GM23338 (cell line): Measurements from ENCODE around the gene ARPP21. TPM values are rescaled to one million over a fixed set of nuclear protein-coding genes. Genes with fewer than 3 reads are reported as not detected.

ENCODE experiments used
- ATAC-seq: fragments of 200-7000 bp; cut with Tn5 transposase; 3 replicates; pipeline ENCODE4 v1.9.1; 2020
- DNase-seq: peaks from one replicate; pipeline ENCODE4 v3.0.0-alpha.2; 2015; ENCODE audit warnings: low spot score
- H2AFZ ChIP-seq: fragments of 200-600 bp; sonication (generic); 2 replicates; pipeline ENCODE4 v1.8.0; 2016; ENCODE audit warnings: antibody characterized with exemption, mild to moderate bottlenecking, moderate library complexity
- H3F3A ChIP-seq: fragments of 200-600 bp; sonication (generic); replicated peaks from 2 replicates; pipeline ENCODE4 v1.8.0; 2017; ENCODE audit warnings: antibody characterized with exemption, mixed run types, low read depth
- H3K27ac ChIP-seq: fragments of 200-600 bp; sonication (generic); 2 replicates; pipeline ENCODE4 v1.6.1; 2016; ENCODE audit warnings: low read depth
- H3K27me3 ChIP-seq: fragments of 200-600 bp; sonication (generic); 2 replicates; pipeline ENCODE4 v1.8.0; 2016; ENCODE audit warnings: mild to moderate bottlenecking, mixed run types, moderate library complexity; ENCODE audit not compliant: insufficient read depth
- H3K36me3 ChIP-seq: fragments of 200-600 bp; sonication (generic); 2 replicates; pipeline ENCODE4 v1.8.0; 2016; ENCODE audit warnings: mild to moderate bottlenecking; ENCODE audit not compliant: insufficient read depth
- H3K4me1 ChIP-seq: fragments of 200-600 bp; sonication (generic); 2 replicates; pipeline ENCODE4 v1.8.0; 2016; ENCODE audit warnings: mild to moderate bottlenecking, moderate library complexity; ENCODE audit not compliant: insufficient read depth
- H3K4me2 ChIP-seq: fragments of 200-600 bp; sonication (generic); 2 replicates; pipeline ENCODE4 v1.7.1; 2017; ENCODE audit warnings: mixed run types
- H3K4me3 ChIP-seq: fragments of 200-600 bp; sonication (generic); 2 replicates; pipeline ENCODE4 v1.6.1; 2016; ENCODE audit warnings: mixed run types
- H3K79me2 ChIP-seq: fragments of 200-600 bp; sonication (generic); replicated peaks from 2 replicates; pipeline ENCODE4 v1.8.0; 2017; ENCODE audit warnings: mild to moderate bottlenecking; ENCODE audit not compliant: insufficient read depth
- H3K9me2 ChIP-seq: fragments of 200-600 bp; sonication (generic); 2 replicates; pipeline ENCODE4 v1.8.0; 2017; ENCODE audit not compliant: insufficient read depth
- H4K20me1 ChIP-seq: fragments of 200-600 bp; sonication (generic); replicated peaks from 2 replicates; pipeline ENCODE4 v1.8.0; 2017; ENCODE audit warnings: mild to moderate bottlenecking; ENCODE audit not compliant: insufficient read depth
- H3K27ac Mint-ChIP-seq: 2 replicates; pipeline ENCODE4 v1.8.0; 2020; ENCODE audit warnings: inconsistent platforms, mild to moderate bottlenecking, moderate library complexity, mixed read lengths
- H3K27me3 Mint-ChIP-seq: 3 replicates; pipeline ENCODE4 v1.8.0; 2022; ENCODE audit warnings: low read depth, mild to moderate bottlenecking, moderate library complexity, mixed read lengths, inconsistent platforms; ENCODE audit not compliant: insufficient read depth, poor library complexity
- H3K36me3 Mint-ChIP-seq: 3 replicates; pipeline ENCODE4 v1.8.0; 2021; ENCODE audit warnings: low read depth, mild to moderate bottlenecking, inconsistent platforms, moderate library complexity, mixed read lengths
- H3K4me1 Mint-ChIP-seq: 3 replicates; pipeline ENCODE4 v1.8.0; 2020; ENCODE audit warnings: mild to moderate bottlenecking, inconsistent platforms, mixed read lengths
- H3K4me3 Mint-ChIP-seq: 3 replicates; pipeline ENCODE4 v1.8.0; 2021; ENCODE audit warnings: moderate library complexity, mild to moderate bottlenecking, inconsistent platforms, mixed read lengths
- H3K9me3 Mint-ChIP-seq: 3 replicates; pipeline ENCODE4 v1.8.0; 2020; ENCODE audit warnings: moderate library complexity, mild to moderate bottlenecking, inconsistent platforms, mixed read lengths
- CREB1 ChIP-seq: fragments of 250-450 bp; sonication (Bioruptor Pico); IDR thresholded peaks from 2 replicates; pipeline ENCODE4 v1.5.0; 2020; ENCODE audit warnings: low read depth, mild to moderate bottlenecking, moderate library complexity
- EZH2 ChIP-seq: fragments of 200-600 bp; sonication (generic); IDR thresholded peaks from one replicate; pipeline ENCODE4 v1.8.0; 2017; ENCODE audit warnings: antibody characterized with exemption, mild to moderate bottlenecking, low read depth; ENCODE audit not compliant: unreplicated experiment
- EZH2phosphoT487 ChIP-seq: fragments of 200-600 bp; sonication (generic); IDR thresholded peaks from one replicate; pipeline ENCODE4 v1.8.1; 2018; ENCODE audit warnings: antibody characterized with exemption; ENCODE audit not compliant: unreplicated experiment
- JUNB ChIP-seq: IDR thresholded peaks from one replicate; pipeline ENCODE4 v1.6.1; 2016; ENCODE audit warnings: antibody characterized with exemption; ENCODE audit not compliant: unreplicated experiment
- NANOG ChIP-seq: IDR thresholded peaks from 2 replicates; pipeline ENCODE4 v1.6.1; 2016; ENCODE audit warnings: antibody characterized with exemption, borderline replicate concordance
- POLR2AphosphoS5 ChIP-seq: IDR thresholded peaks from 2 replicates; pipeline ENCODE4 v1.6.1; 2016; ENCODE audit warnings: antibody characterized with exemption, low read depth
- STAT1 ChIP-seq: IDR thresholded peaks from one replicate; pipeline ENCODE4 v1.6.1; 2016; ENCODE audit warnings: antibody characterized with exemption; ENCODE audit not compliant: unreplicated experiment
- ZNF114 ChIP-seq: fragments of 250-450 bp; sonication (Bioruptor Pico); IDR thresholded peaks from 2 replicates; pipeline ENCODE4 v1.5.0; 2020; ENCODE audit warnings: mild to moderate bottlenecking, moderate library complexity
- ZNF331 ChIP-seq: fragments of 250-450 bp; sonication (Bioruptor Pico); IDR thresholded peaks from 2 replicates; pipeline ENCODE4 v1.5.0; 2020; ENCODE audit warnings: low read depth, mild to moderate bottlenecking, moderate library complexity
- polyA plus RNA-seq: library from polyadenylated mRNA; unstranded; fragments of >200 nt; fragmentation: Nextera tagmentation; extraction: Ambion mirVana; gene quantifications from 2 replicates; pipeline ENCODE4 v1.2.1, GENCODE V29; 2016
- total RNA-seq: library from RNA; depleted of rRNA; stranded (reverse); fragments of >200 nt; shearing (Covaris generic); gene quantifications from 2 replicates; pipeline ENCODE4 v1.2.3, GENCODE V29; 2014
- TF ChIP-seq, protein P1 (sequence below): fragments of 250-450 bp; sonication (Bioruptor Pico); IDR thresholded peaks from 2 replicates; pipeline ENCODE4 v1.5.0; 2020; ENCODE audit warnings: mild to moderate bottlenecking, moderate library complexity
- TF ChIP-seq, protein P2 (sequence below), 2 experiments: fragments of 200-600 bp in 1 of 2; sonication (generic) in 1 of 2; conservative IDR thresholded peaks; 2 replicates each; pipeline versions ENCODE4 v1.5.1 to v1.6.1; 2016 to 2017; ENCODE audit warnings: antibody characterized with exemption in 2 of 2, low read depth in 2 of 2, mild to moderate bottlenecking in 2 of 2, moderate library complexity in 1 of 2
- TF ChIP-seq, protein P3 (sequence below): IDR thresholded peaks from 2 replicates; pipeline ENCODE4 v1.6.1; 2016; ENCODE audit warnings: antibody characterized with exemption
- TF ChIP-seq, protein P4 (sequence below): IDR thresholded peaks from one replicate; pipeline ENCODE4 v1.6.1; 2018; ENCODE audit warnings: antibody characterized with exemption; ENCODE audit not compliant: unreplicated experiment

Gene ARPP21
- total and polyA plus RNA-seq, 2 experiments from 2014 or later = not detected

DNA sequence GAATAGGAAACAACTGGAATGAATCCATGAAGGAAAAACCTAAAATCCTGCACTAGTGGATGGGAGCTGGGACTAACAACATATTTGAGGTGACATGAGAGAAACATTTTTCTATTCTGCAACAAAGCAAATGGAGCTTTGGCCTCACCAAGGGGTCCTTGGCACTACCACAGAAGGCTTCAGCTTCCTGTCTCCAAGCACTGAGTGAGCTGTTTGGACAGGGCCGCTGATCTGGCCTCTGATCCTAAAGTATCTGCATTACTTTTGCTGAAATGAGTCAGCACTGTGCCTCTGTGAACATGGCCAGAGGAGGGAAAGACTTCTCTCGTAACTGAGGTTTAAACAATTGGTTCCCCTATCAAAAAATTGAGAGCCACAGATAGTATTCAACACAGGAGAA lies 9.0 kb downstream of the ARPP21 start:
- no peak overlapping the region for H3K4me3 ChIP-seq
- no peak overlapping the region for H3K4me2 ChIP-seq
- H3K4me3 Mint-ChIP-seq = no peak overlapping the region
- H3K4me1 Mint-ChIP-seq = peaks cover 3% of the 10 kb centered on the region; the same call in 2 of the 3 replicates
- no peaks in the 10 kb centered on the region for H3K9me2 ChIP-seq
- TF ChIP-seq CREB1 (CRISPR knock-in tag) (no peak), ZNF331 (no peak), ZNF114 (CRISPR knock-in tag) (no peak), JUNB (no peak), STAT1 (no peak), POLR2AphosphoS5 (no peak), EZH2phosphoT487 (no peak), NANOG (no peak), EZH2 (no peak)
- TF ChIP-seq, protein P1, sequence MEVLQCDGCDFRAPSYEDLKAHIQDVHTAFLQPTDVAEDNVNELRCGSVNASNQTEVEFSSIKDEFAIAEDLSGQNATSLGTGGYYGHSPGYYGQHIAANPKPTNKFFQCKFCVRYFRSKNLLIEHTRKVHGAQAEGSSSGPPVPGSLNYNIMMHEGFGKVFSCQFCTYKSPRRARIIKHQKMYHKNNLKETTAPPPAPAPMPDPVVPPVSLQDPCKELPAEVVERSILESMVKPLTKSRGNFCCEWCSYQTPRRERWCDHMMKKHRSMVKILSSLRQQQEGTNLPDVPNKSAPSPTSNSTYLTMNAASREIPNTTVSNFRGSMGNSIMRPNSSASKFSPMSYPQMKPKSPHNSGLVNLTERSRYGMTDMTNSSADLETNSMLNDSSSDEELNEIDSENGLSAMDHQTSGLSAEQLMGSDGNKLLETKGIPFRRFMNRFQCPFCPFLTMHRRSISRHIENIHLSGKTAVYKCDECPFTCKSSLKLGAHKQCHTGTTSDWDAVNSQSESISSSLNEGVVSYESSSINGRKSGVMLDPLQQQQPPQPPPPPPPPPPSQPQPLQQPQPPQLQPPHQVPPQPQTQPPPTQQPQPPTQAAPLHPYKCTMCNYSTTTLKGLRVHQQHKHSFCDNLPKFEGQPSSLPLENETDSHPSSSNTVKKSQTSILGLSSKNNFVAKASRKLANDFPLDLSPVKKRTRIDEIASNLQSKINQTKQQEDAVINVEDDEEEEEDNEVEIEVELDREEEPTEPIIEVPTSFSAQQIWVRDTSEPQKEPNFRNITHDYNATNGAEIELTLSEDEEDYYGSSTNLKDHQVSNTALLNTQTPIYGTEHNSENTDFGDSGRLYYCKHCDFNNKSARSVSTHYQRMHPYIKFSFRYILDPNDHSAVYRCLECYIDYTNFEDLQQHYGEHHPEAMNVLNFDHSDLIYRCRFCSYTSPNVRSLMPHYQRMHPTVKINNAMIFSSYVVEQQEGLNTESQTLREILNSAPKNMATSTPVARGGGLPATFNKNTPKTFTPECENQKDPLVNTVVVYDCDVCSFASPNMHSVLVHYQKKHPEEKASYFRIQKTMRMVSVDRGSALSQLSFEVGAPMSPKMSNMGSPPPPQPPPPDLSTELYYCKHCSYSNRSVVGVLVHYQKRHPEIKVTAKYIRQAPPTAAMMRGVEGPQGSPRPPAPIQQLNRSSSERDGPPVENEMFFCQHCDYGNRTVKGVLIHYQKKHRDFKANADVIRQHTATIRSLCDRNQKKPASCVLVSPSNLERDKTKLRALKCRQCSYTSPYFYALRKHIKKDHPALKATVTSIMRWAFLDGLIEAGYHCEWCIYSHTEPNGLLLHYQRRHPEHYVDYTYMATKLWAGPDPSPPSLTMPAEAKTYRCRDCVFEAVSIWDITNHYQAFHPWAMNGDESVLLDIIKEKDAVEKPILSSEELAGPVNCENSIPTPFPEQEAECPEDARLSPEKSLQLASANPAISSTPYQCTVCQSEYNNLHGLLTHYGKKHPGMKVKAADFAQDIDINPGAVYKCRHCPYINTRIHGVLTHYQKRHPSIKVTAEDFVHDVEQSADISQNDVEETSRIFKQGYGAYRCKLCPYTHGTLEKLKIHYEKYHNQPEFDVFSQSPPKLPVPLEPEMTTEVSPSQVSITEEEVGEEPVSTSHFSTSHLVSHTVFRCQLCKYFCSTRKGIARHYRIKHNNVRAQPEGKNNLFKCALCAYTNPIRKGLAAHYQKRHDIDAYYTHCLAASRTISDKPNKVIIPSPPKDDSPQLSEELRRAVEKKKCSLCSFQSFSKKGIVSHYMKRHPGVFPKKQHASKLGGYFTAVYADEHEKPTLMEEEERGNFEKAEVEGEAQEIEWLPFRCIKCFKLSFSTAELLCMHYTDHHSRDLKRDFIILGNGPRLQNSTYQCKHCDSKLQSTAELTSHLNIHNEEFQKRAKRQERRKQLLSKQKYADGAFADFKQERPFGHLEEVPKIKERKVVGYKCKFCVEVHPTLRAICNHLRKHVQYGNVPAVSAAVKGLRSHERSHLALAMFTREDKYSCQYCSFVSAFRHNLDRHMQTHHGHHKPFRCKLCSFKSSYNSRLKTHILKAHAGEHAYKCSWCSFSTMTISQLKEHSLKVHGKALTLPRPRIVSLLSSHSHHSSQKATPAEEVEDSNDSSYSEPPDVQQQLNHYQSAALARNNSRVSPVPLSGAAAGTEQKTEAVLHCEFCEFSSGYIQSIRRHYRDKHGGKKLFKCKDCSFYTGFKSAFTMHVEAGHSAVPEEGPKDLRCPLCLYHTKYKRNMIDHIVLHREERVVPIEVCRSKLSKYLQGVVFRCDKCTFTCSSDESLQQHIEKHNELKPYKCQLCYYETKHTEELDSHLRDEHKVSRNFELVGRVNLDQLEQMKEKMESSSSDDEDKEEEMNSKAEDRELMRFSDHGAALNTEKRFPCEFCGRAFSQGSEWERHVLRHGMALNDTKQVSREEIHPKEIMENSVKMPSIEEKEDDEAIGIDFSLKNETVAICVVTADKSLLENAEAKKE (CRISPR knock-in tag) = no peak
- TF ChIP-seq, protein P2, sequence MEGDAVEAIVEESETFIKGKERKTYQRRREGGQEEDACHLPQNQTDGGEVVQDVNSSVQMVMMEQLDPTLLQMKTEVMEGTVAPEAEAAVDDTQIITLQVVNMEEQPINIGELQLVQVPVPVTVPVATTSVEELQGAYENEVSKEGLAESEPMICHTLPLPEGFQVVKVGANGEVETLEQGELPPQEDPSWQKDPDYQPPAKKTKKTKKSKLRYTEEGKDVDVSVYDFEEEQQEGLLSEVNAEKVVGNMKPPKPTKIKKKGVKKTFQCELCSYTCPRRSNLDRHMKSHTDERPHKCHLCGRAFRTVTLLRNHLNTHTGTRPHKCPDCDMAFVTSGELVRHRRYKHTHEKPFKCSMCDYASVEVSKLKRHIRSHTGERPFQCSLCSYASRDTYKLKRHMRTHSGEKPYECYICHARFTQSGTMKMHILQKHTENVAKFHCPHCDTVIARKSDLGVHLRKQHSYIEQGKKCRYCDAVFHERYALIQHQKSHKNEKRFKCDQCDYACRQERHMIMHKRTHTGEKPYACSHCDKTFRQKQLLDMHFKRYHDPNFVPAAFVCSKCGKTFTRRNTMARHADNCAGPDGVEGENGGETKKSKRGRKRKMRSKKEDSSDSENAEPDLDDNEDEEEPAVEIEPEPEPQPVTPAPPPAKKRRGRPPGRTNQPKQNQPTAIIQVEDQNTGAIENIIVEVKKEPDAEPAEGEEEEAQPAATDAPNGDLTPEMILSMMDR (conservative IDR thresholded peaks at IDR 0.05; ENCODE audit: low read depth in 2 of 2) = no peak
- TF ChIP-seq, protein P3, sequence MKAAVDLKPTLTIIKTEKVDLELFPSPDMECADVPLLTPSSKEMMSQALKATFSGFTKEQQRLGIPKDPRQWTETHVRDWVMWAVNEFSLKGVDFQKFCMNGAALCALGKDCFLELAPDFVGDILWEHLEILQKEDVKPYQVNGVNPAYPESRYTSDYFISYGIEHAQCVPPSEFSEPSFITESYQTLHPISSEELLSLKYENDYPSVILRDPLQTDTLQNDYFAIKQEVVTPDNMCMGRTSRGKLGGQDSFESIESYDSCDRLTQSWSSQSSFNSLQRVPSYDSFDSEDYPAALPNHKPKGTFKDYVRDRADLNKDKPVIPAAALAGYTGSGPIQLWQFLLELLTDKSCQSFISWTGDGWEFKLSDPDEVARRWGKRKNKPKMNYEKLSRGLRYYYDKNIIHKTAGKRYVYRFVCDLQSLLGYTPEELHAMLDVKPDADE = no peak
- TF ChIP-seq, protein P4, sequence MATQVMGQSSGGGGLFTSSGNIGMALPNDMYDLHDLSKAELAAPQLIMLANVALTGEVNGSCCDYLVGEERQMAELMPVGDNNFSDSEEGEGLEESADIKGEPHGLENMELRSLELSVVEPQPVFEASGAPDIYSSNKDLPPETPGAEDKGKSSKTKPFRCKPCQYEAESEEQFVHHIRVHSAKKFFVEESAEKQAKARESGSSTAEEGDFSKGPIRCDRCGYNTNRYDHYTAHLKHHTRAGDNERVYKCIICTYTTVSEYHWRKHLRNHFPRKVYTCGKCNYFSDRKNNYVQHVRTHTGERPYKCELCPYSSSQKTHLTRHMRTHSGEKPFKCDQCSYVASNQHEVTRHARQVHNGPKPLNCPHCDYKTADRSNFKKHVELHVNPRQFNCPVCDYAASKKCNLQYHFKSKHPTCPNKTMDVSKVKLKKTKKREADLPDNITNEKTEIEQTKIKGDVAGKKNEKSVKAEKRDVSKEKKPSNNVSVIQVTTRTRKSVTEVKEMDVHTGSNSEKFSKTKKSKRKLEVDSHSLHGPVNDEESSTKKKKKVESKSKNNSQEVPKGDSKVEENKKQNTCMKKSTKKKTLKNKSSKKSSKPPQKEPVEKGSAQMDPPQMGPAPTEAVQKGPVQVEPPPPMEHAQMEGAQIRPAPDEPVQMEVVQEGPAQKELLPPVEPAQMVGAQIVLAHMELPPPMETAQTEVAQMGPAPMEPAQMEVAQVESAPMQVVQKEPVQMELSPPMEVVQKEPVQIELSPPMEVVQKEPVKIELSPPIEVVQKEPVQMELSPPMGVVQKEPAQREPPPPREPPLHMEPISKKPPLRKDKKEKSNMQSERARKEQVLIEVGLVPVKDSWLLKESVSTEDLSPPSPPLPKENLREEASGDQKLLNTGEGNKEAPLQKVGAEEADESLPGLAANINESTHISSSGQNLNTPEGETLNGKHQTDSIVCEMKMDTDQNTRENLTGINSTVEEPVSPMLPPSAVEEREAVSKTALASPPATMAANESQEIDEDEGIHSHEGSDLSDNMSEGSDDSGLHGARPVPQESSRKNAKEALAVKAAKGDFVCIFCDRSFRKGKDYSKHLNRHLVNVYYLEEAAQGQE = no peak
- no peak for DNase-seq
- H3K36me3 Mint-ChIP-seq = no peaks in the 10 kb centered on the region
- H3K36me3 ChIP-seq = no peaks in the 10 kb centered on the region
- no peaks in the 10 kb centered on the region for H3F3A ChIP-seq
- H3K27ac Mint-ChIP-seq = no peak overlapping the region
- no peak for ATAC-seq
- no peaks in the 10 kb centered on the region for H3K4me1 ChIP-seq
- no peaks in the 10 kb centered on the region for H3K79me2 ChIP-seq
- H2AFZ ChIP-seq = no peak overlapping the region
- no peaks in the 10 kb centered on the region for H3K27me3 Mint-ChIP-seq
- H4K20me1 ChIP-seq = no peaks in the 10 kb centered on the region
- no peaks in the 10 kb centered on the region for H3K27me3 ChIP-seq
- H3K27ac ChIP-seq = no peak overlapping the region
- no peaks in the 10 kb centered on the region for H3K9me3 Mint-ChIP-seq
